CD4-positive, alpha-beta T cell (primary cell): ENCODE data around the gene MRPS26. TPM values are rescaled to one million over a fixed set of nuclear protein-coding genes. Genes with fewer than 3 reads are reported as not detected.

Source experiments
- ATAC-seq: fragments of 200-7000 bp; cut with Tn5 transposase; one replicate; pipeline ENCODE4 v1.10.0; 2022; ENCODE audit warnings: mild to moderate bottlenecking; ENCODE audit not compliant: poor library complexity
- CTCF ChIA-PET: fragments of 350-600 bp; sonication (Branson Sonifier 250); formaldehyde crosslinking; loops from one replicate; lab custom pipeline; 2021; ENCODE audit warnings: antibody characterized with exemption, inconsistent platforms; lab: Charles Lee
- POLR2A ChIA-PET: fragments of 350-600 bp; sonication (Branson Sonifier 250); formaldehyde crosslinking; loops from one replicate; lab custom pipeline; 2021; ENCODE audit warnings: antibody characterized with exemption, inconsistent platforms; lab: Charles Lee
- DNase-seq, 14 experiments: peaks; one replicate each; pipeline ENCODE4 v3.0.0-alpha.2; 2013 to 2020; ENCODE audit warnings: mixed read lengths in 2 of 14
- H3K27ac ChIP-seq, 2 donors: one replicate each; pipeline versions ENCODE4 v1.5.1 to v1.7.0; 2013; ENCODE audit warnings: low read length in 2 of 2, low read depth in 1 of 2, mild to moderate bottlenecking in 1 of 2
- H3K27me3 ChIP-seq, 2 experiments: 1 replicate in 1 of 2; 2 replicates in 1 of 2; pipeline versions ENCODE4 v1.6.1 to v1.7.0; 2013; ENCODE audit warnings: low read length in 2 of 2, control low read depth in 1 of 2, mild to moderate bottlenecking in 1 of 2, moderate library complexity in 1 of 2; ENCODE audit not compliant: insufficient read depth in 2 of 2, control insufficient read depth in 1 of 2
- H3K36me3 ChIP-seq: one replicate; pipeline ENCODE4 v1.6.1; 2013; ENCODE audit warnings: low read length, control low read depth; ENCODE audit not compliant: insufficient read depth
- H3K4me1 ChIP-seq: one replicate; pipeline ENCODE4 v1.6.1; 2013; ENCODE audit warnings: low read length, control low read depth; ENCODE audit not compliant: insufficient read depth
- H3K4me3 ChIP-seq: one replicate; pipeline ENCODE4 v1.5.1; 2013; ENCODE audit warnings: mild to moderate bottlenecking, low read length, moderate library complexity
- H3K9me3 ChIP-seq, 2 experiments: 1 replicate in 1 of 2; 2 replicates in 1 of 2; pipeline versions ENCODE4 v1.6.1 to v1.7.0; 2013; ENCODE audit warnings: low read length in 2 of 2, mild to moderate bottlenecking in 2 of 2, control low read depth in 1 of 2, moderate library complexity in 1 of 2; ENCODE audit not compliant: control insufficient read depth in 1 of 2, insufficient read depth in 1 of 2
- H3K27ac Mint-ChIP-seq: one replicate; pipeline ENCODE4 v1.8.0; 2020; ENCODE audit warnings: mixed read lengths
- H3K27me3 Mint-ChIP-seq: one replicate; pipeline ENCODE4 v1.8.0; 2021; ENCODE audit warnings: mixed read lengths
- H3K36me3 Mint-ChIP-seq: one replicate; pipeline ENCODE4 v1.8.0; 2021; ENCODE audit warnings: low read depth, mixed read lengths
- H3K4me1 Mint-ChIP-seq: one replicate; pipeline ENCODE4 v1.8.0; 2021; ENCODE audit warnings: low read depth, mixed read lengths
- H3K4me3 Mint-ChIP-seq: one replicate; pipeline ENCODE4 v1.8.0; 2020; ENCODE audit warnings: mild to moderate bottlenecking, mixed read lengths
- H3K9me3 Mint-ChIP-seq: one replicate; pipeline ENCODE4 v1.8.0; 2020; ENCODE audit warnings: mixed read lengths
- CTCF ChIP-seq: fragments of 200-600 bp; IDR thresholded peaks from one replicate; pipeline ENCODE4 v1.8.0; 2022; ENCODE audit warnings: antibody characterized with exemption, mild to moderate bottlenecking
- intact Hi-C, 2 experiments: fragments of 100-400 bp; cut with DNase I in 1 of 2; cut with micrococcal nuclease in 1 of 2; formaldehyde crosslinking; loops; one replicate each; pipeline versions ENCODE4 v1.15.1 to v1.9.0; 2023 to 2025; cut with DNase I, micrococcal nuclease
- total RNA-seq, 174 experiments: library from RNA in 2 of 174; stranded (reverse) in 2 of 174; gene quantifications; one replicate each; pipeline ENCODE4 v1.2.3 and lab custom pipeline; 2021 to 2026

Gene MRPS26
- total RNA-seq, 2 experiments from 2014 or later, result 19.3 to 22.7 TPM

DNA sequence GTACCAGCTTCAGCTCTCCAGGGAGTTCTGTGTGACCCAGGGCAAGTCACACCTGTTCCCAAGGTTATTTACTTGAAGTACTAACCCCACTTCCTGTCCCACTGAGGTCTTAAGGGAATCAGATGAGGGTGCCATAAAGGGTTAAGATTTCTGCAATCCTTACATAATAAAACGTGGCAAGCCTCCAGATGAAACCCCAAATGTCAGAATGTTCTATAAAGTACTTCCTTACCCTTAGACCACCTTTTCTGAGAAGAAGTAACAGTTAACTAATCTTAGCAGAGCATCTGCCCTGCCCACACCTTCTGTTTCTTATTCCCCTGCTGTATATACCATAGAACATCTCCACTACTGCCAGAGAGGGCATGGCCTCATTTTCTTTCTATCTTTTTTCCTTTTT lies 44.7 kb downstream of the MRPS26 start:
- H3K27me3 ChIP-seq, result peaks cover 0 to 11% of the 10 kb centered on the region in 2 experiments
- H3K4me1 ChIP-seq, result peaks cover 26% of the 10 kb centered on the region
- no peaks in the 10 kb centered on the region for H3K36me3 ChIP-seq
- intact Hi-C loops, result loop anchor here in 1 of 2 experiments (2.0 kb wide), 1 partner anchor 18 kb away; no protein-coding TSS in a partner anchor
- DNase-seq (no peak), ATAC-seq (no peak)
- Mint-ChIP-seq H3K27ac (peak overlapping the region; percentile 83), H3K4me3 (peak overlapping the region; percentile 74), H3K9me3 (no peaks in the 10 kb centered on the region), H3K4me1 (peaks cover 38% of the 10 kb centered on the region), H3K27me3 (peaks cover 8% of the 10 kb centered on the region), H3K36me3 (peaks cover 8% of the 10 kb centered on the region)
- no peak overlapping the region for H3K4me3 ChIP-seq
- H3K27ac ChIP-seq, result no peak overlapping the region
- no peaks in the 10 kb centered on the region for H3K9me3 ChIP-seq
- ChIA-PET CTCF (no interaction called here), POLR2A (no interaction called here)
- TF ChIP-seq CTCF, result no peak

DNA sequence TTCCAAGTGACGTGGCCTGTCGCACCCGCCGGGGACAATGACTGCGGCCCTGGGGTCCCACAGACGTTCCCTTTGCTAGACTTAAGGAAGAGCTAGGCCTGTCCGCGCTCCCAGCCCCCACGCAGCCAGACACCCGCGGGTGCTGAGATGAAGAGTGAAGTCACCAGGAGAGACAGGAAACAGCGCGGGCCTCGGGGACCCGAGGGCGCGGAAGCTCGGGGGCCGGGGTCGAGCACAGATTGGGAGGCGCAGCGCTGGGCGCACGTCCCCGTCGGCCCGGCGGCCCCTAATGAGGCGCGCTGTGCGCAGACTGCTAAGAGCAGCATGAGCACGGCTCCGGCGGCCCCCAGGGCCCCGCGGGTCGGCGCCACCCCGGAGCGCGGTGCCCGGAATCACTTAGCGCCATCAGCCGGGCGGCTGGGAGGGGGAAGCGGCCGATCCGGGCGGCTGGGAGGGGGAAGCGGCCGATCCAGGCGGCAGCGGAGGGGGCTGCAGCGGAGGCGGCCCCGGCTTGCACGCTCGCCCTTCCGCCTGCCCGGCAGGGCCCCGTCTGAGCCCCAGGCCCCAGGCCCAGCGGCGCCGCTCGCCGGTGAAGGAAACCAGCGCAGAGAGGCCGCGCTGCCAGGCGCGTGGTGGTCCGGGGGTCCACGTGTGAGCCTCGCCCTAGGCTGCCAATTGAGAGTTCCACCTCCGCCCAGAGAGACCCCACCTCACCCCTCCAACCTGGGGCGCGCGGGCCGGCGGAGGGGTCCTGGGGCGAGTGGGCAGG lies 46.9 kb downstream of the MRPS26 start:
- peaks cover 40% of the 10 kb centered on the region for H3K4me1 Mint-ChIP-seq
- no peaks in the 10 kb centered on the region for H3K9me3 ChIP-seq
- H3K4me3 ChIP-seq, result peak overlapping the region; percentile 47
- CTCF ChIA-PET, result interaction anchor here (0.8 to 1.9 kb wide), 4 partner anchors 16 to 39 kb away, joined by 3 to 8 read pairs (median 4); no protein-coding TSS in a partner anchor
- intact Hi-C loops, result loop anchor here in 1 of 2 experiments (1.0 to 2.0 kb wide), 3 partner anchors 15 to 24 kb away; no protein-coding TSS in a partner anchor
- peaks cover 8% of the 10 kb centered on the region for H3K36me3 Mint-ChIP-seq
- H3K27ac Mint-ChIP-seq, result peak overlapping the region; percentile 100
- no peaks in the 10 kb centered on the region for H3K9me3 Mint-ChIP-seq
- DNase-seq (peak; percentile 25 to 70 (median 52)), ATAC-seq (peak; percentile 21)
- H3K4me3 Mint-ChIP-seq, result peak overlapping the region; percentile 95
- H3K27ac ChIP-seq, result peak overlapping the region; percentile 76 to 86
- POLR2A ChIA-PET, result interaction anchor here (0.7 to 3.7 kb wide), 16 partner anchors 9 to 111 kb away, joined by 3 to 48 read pairs (median 4); partner anchors contain the start of genes MRPS26 and OXT
- H3K4me1 ChIP-seq, result peaks cover 26% of the 10 kb centered on the region
- peaks cover 8% of the 10 kb centered on the region for H3K27me3 Mint-ChIP-seq
- H3K27me3 ChIP-seq, result peaks cover 0 to 11% of the 10 kb centered on the region in 2 experiments
- H3K36me3 ChIP-seq, result no peaks in the 10 kb centered on the region
- TF ChIP-seq CTCF, result no peak

- ChIA-PET CTCF (interaction anchor here (1.5 to 1.9 kb wide), 2 partner anchors 17 to 24 kb away, joined by 5 to 8 read pairs; no protein-coding TSS in a partner anchor), POLR2A (interaction anchor here (0.7 to 3.7 kb wide), 11 partner anchors 7 to 129 kb away, joined by 3 to 48 read pairs (median 7); partner anchors contain the start of gene OXT)
- TF ChIP-seq CTCF, result no peak
- H3K4me3 Mint-ChIP-seq, result peak overlapping the region; percentile 92
- Histone ChIP-seq H3K4me3 (no peak overlapping the region), H3K27me3 (peaks cover 0 to 11% of the 10 kb centered on the region in 2 experiments), H3K27ac (peak overlapping the region; percentile 76 to 86), H3K9me3 (no peaks in the 10 kb centered on the region), H3K36me3 (no peaks in the 10 kb centered on the region), H3K4me1 (peaks cover 26% of the 10 kb centered on the region)
- no peaks in the 10 kb centered on the region for H3K9me3 Mint-ChIP-seq
- H3K36me3 Mint-ChIP-seq, result peaks cover 8% of the 10 kb centered on the region
- H3K27ac Mint-ChIP-seq, result peak overlapping the region; percentile 100
- peaks cover 8% of the 10 kb centered on the region for H3K27me3 Mint-ChIP-seq
- DNase-seq (peak in 10 of 14 experiments; percentile 32 to 73 (median 52)), ATAC-seq (peak; percentile 67)
- intact Hi-C loops, result loop anchor here in 1 of 2 experiments (2.0 kb wide), 2 partner anchors 21 to 25 kb away; no protein-coding TSS in a partner anchor
- peaks cover 40% of the 10 kb centered on the region for H3K4me1 Mint-ChIP-seq
These were observed 48.1 kb downstream of the MRPS26 start for GRCh38 chr20:3093861-3094361.
